ENCODE data around the gene ADAMTS2.

Gene ADAMTS2

GRCh38 chr5:179254638-179255271 lies 90.5 kb downstream of the ADAMTS2 start:
- no peak for DNase-seq (ENCODE audit: low spot score)

- no peak for DNase-seq (ENCODE audit: low spot score)
Observed at GRCh38 chr5:179253730-179254129, 91.5 kb downstream of the ADAMTS2 start.

- DNase-seq (ENCODE audit: low spot score), result no peak
Observed at GRCh38 chr5:179251276-179251969, 93.8 kb downstream of the ADAMTS2 start.

- no peak for DNase-seq (ENCODE audit: low spot score)
Observed at GRCh38 chr5:179250561-179251225, 94.6 kb downstream of the ADAMTS2 start.

GRCh38 chr5:179246227-179246626 lies 99.0 kb downstream of the ADAMTS2 start:
- DNase-seq (ENCODE audit: low spot score), result no peak

- DNase-seq (ENCODE audit: low spot score), result no peak
Observed at GRCh38 chr5:179245031-179245430, 100.2 kb downstream of the ADAMTS2 start.

- no peak for DNase-seq (ENCODE audit: low spot score)
Observed at GRCh38 chr5:179244044-179244443, 101.2 kb downstream of the ADAMTS2 start.

GRCh38 chr5:179243333-179243732 lies 101.9 kb downstream of the ADAMTS2 start:
- no peak for DNase-seq (ENCODE audit: low spot score)

- no peak for DNase-seq (ENCODE audit: low spot score)
Observed at GRCh38 chr5:179242676-179243075, 102.6 kb downstream of the ADAMTS2 start.

- no peak for DNase-seq (ENCODE audit: low spot score)
Observed at GRCh38 chr5:179241764-179242370, 103.4 kb downstream of the ADAMTS2 start.

GRCh38 chr5:179241175-179241574 lies 104.1 kb downstream of the ADAMTS2 start:
- no peak for DNase-seq (ENCODE audit: low spot score)

GRCh38 chr5:179240561-179240960 lies 104.7 kb downstream of the ADAMTS2 start:
- no peak for DNase-seq (ENCODE audit: low spot score)

GRCh38 chr5:179239256-179240135 lies 105.8 kb downstream of the ADAMTS2 start:
- DNase-seq (ENCODE audit: low spot score), result no peak

GRCh38 chr5:179238628-179238970 lies 106.7 kb downstream of the ADAMTS2 start:
- DNase-seq (ENCODE audit: low spot score), result no peak

GRCh38 chr5:179237770-179238627 lies 107.3 kb downstream of the ADAMTS2 start:
- no peak for DNase-seq (ENCODE audit: low spot score)

- DNase-seq (ENCODE audit: low spot score), result no peak
Observed at GRCh38 chr5:179235416-179236400, 109.6 kb downstream of the ADAMTS2 start.

- DNase-seq (ENCODE audit: low spot score), result no peak
Observed at GRCh38 chr5:179234563-179235135, 110.6 kb downstream of the ADAMTS2 start.

- DNase-seq (ENCODE audit: low spot score), result no peak
Observed at GRCh38 chr5:179233909-179234562, 111.2 kb downstream of the ADAMTS2 start.
